AG04449 (cell line): ENCODE results near the gene CERKL.

ENCODE experiments used
- CTCF ChIA-PET: fragments of 350-600 bp; formaldehyde crosslinking; extraction: SDS; loops from one replicate; lab custom pipeline; 2021; ENCODE audit warnings: antibody characterized with exemption; lab: Yijun Ruan, JAX
- POLR2A ChIA-PET: fragments of 400-600, 350-600 bp; formaldehyde crosslinking; extraction: SDS; loops from one replicate; lab custom pipeline; 2020; ENCODE audit warnings: antibody characterized with exemption, inconsistent platforms; lab: Yijun Ruan, JAX
- DNase-seq: peaks from one replicate; pipeline ENCODE4 v3.0.0-alpha.2; 2010; ENCODE audit warnings: low read depth, low spot score
- H3K4me3 ChIP-seq: 2 replicates; pipeline ENCODE4 v1.5.1; 2011; ENCODE audit warnings: low read depth, mild to moderate bottlenecking, control low read depth, low read length
- CTCF ChIP-seq: IDR thresholded peaks from one replicate; pipeline ENCODE4 v1.5.1; 2011; ENCODE audit warnings: mild to moderate bottlenecking, moderate library complexity, low read length, control low read depth, inconsistent platforms; ENCODE audit not compliant: insufficient read depth; ENCODE audit errors: missing control alignments

CERKL gene

DNA sequence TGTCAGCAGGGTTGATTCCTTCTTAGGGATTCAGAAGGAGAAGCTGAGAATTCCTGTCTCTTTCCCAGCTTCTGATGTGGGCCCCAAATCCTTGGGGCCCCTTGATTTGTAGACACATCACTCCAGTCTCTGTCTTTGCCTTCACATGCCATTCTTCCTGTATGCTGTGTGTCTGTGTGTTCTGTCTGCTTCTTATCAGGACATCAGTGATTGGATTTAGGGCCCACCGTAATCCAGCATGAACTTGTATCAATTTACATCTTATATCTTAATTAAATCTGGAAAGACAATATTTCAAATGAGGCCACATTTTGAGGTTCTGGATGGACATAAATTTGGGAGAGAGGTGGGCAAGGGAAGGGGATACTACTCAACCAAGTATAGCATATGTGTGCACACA lies 13.7 kb upstream of the CERKL start:
- no peak for TF ChIP-seq CTCF
- H3K4me3 ChIP-seq = no peak overlapping the region
- CTCF ChIA-PET = no interaction called here
- no peak for DNase-seq
- POLR2A ChIA-PET = no interaction called here

DNA sequence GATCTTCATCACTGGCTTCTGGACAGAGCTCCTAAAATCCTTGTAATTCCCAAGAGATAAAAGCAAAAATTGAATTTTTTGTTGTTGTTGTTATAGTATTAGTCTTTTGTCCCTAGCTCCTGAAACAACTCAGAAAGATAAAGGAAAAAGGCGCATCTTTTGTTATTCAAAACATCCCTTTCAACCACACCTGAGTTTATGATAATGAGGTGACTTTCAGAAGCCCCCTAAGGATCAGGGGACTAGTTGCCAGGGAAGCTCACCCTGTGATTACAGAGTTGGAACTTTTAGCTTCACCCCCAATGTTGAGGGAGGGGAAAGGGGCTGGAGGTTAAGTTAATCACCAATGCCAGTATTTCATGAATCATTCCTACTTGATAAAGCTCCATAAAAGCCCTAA lies 10.3 kb upstream of the CERKL start:
- CTCF ChIA-PET = interaction anchor here (1.5 kb wide), 1 partner anchor 10 kb away, joined by 7 read pairs; no protein-coding TSS in a partner anchor
- H3K4me3 ChIP-seq = no peak overlapping the region
- DNase-seq = no peak
- POLR2A ChIA-PET = no interaction called here
- no peak for TF ChIP-seq CTCF

DNA sequence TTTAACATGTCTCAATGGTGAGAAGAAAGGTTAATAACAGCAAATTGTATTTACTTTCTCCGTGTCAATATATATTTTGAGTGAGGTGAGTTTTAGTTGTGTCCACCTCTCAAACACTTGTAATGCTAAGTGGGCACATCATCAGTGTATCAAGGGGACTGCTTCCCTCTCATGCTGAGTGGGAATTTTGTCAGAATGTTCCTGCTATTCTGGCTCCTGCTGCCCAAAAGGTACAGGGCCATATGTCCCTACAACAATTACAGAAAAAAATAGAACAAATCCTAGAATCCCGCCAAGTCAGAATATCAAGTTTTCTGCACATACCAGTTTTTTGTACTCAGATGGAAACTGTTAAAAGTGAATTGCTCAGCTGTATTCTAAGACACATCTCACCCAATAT lies 5.4 kb upstream of the CERKL start:
- POLR2A ChIA-PET = no interaction called here
- CTCF ChIA-PET = no interaction called here
- DNase-seq = no peak
- TF ChIP-seq CTCF = no peak
- no peak overlapping the region for H3K4me3 ChIP-seq

GRCh38 chr2:181660181-181660580 lies 3.3 kb upstream of the CERKL start:
- DNase-seq = no peak
- POLR2A ChIA-PET = no interaction called here
- no peak overlapping the region for H3K4me3 ChIP-seq
- TF ChIP-seq CTCF = no peak
- CTCF ChIA-PET = no interaction called here

- ChIA-PET POLR2A (interaction anchor here (0.5 to 0.6 kb wide), 2 partner anchors 168 to 1533 kb away, joined by 3 to 5 read pairs; no protein-coding TSS in a partner anchor), CTCF (interaction anchor here (1.5 kb wide), 2 partner anchors 9 to 554 kb away, joined by 6 to 7 read pairs; no protein-coding TSS in a partner anchor)
- H3K4me3 ChIP-seq = no peak overlapping the region
- DNase-seq = no peak
- TF ChIP-seq CTCF = no peak
These were observed 1.5 kb upstream of the CERKL start for GRCh38 chr2:181658444-181658843.

GRCh38 chr2:181657379-181657778 lies 474 bp upstream of the CERKL start:
- no peak for DNase-seq
- ChIA-PET POLR2A (no interaction called here), CTCF (interaction anchor here (1.5 kb wide), 2 partner anchors 10 to 553 kb away, joined by 6 to 7 read pairs; no protein-coding TSS in a partner anchor)
- TF ChIP-seq CTCF = no peak
- no peak overlapping the region; the same call in 1 of the 2 replicates for H3K4me3 ChIP-seq
